A673 (cell line): ENCODE measurements around the gene KIAA0319L. TPM values are rescaled to one million over a fixed set of nuclear protein-coding genes. Genes with fewer than 3 reads are reported as not detected.

Experiments
- BruUV-seq: library from RNA; stranded (reverse); fragments of 400-500 nt; replicated peaks from 2 replicates; lab custom pipeline; 2021; lab: Mats Ljungman, UMichigan
- CTCF ChIA-PET: fragments of 300-600 bp; sonication (Branson Sonifier 250); formaldehyde crosslinking; loops from one replicate; lab custom pipeline; 2022; ENCODE audit warnings: antibody characterized with exemption; lab: Charles Lee
- POLR2A ChIA-PET: fragments of 300-600 bp; sonication (Branson Sonifier 250); formaldehyde crosslinking; loops from one replicate; lab custom pipeline; 2022; ENCODE audit warnings: antibody characterized with exemption; ENCODE audit not compliant: low non-redundant PET; lab: Charles Lee
- DNase-seq: peaks from one replicate; pipeline ENCODE4 v3.0.0-alpha.2; 2015; ENCODE audit warnings: low spot score
- H3K27ac ChIP-seq: fragments of 200-600 bp; sonication (generic); 2 replicates; pipeline ENCODE4 v1.5.1; 2016; ENCODE audit warnings: mixed run types, low read depth, mild to moderate bottlenecking, mixed read lengths, antibody characterized with exemption, low read length; ENCODE audit not compliant: poor library complexity, severe bottlenecking
- H3K27me3 ChIP-seq: fragments of 200-600 bp; sonication (generic); replicated peaks from 2 replicates; pipeline ENCODE4 v1.6.1; 2017; ENCODE audit warnings: mixed run types, low read depth, mild to moderate bottlenecking, mixed read lengths, antibody characterized with exemption, low read length; ENCODE audit not compliant: insufficient read depth, poor library complexity
- H3K36me3 ChIP-seq: fragments of 200-600 bp; sonication (generic); 2 replicates; pipeline ENCODE4 v1.6.1; 2016; ENCODE audit warnings: mixed run types, mild to moderate bottlenecking, mixed read lengths, antibody characterized with exemption, low read length; ENCODE audit not compliant: insufficient read depth, poor library complexity, severe bottlenecking
- H3K4me1 ChIP-seq: fragments of 200-600 bp; sonication (generic); 2 replicates; pipeline ENCODE4 v1.6.1; 2017; ENCODE audit warnings: mixed run types, mild to moderate bottlenecking, mixed read lengths, antibody characterized with exemption, low read length; ENCODE audit not compliant: insufficient read depth, poor library complexity, severe bottlenecking
- H3K4me3 ChIP-seq: fragments of 200-600 bp; sonication (generic); 2 replicates; pipeline ENCODE4 v1.5.1; 2016; ENCODE audit warnings: low read depth, mixed run types, mild to moderate bottlenecking, mixed read lengths, low read length; ENCODE audit not compliant: poor library complexity, severe bottlenecking
- H3K9me3 ChIP-seq: fragments of 200-600 bp; sonication (generic); 2 replicates; pipeline ENCODE4 v1.6.1; 2016; ENCODE audit warnings: mixed run types, low read depth, mild to moderate bottlenecking, mixed read lengths, antibody characterized with exemption, low read length; ENCODE audit not compliant: poor library complexity, severe bottlenecking
- EZH2 ChIP-seq: fragments of 200-600 bp; sonication (generic); IDR thresholded peaks from 2 replicates; pipeline ENCODE4 v1.6.1; 2017; ENCODE audit warnings: borderline replicate concordance, low read depth, mild to moderate bottlenecking, mixed read lengths, antibody characterized with exemption, low read length; ENCODE audit not compliant: poor library complexity, severe bottlenecking
- intact Hi-C: fragments of 100-400 bp; cut with micrococcal nuclease; formaldehyde crosslinking; loops from one replicate; pipeline ENCODE4 v1.10.0; 2022; ENCODE audit not compliant: unreplicated experiment
- total RNA-seq: library from RNA; stranded (reverse); gene quantifications from 2 replicates; pipeline ENCODE4 v1.2.3, GENCODE V29; 2021
- TF ChIP-seq, protein P1 (sequence below): fragments of 300-800, 200-600 bp; sonication (generic); conservative IDR thresholded peaks from 2 replicates; pipeline ENCODE4 v1.5.1; 2017; ENCODE audit warnings: low read depth, mild to moderate bottlenecking, antibody characterized with exemption, low read length, moderate library complexity, mixed read lengths

KIAA0319L gene
- total RNA-seq, 1 experiment from 2014 or later, result 33.7 TPM

- H3K36me3 ChIP-seq, result peaks cover 25% of the 10 kb centered on the region
- DNase-seq, result no peak
- TF ChIP-seq, protein P1, sequence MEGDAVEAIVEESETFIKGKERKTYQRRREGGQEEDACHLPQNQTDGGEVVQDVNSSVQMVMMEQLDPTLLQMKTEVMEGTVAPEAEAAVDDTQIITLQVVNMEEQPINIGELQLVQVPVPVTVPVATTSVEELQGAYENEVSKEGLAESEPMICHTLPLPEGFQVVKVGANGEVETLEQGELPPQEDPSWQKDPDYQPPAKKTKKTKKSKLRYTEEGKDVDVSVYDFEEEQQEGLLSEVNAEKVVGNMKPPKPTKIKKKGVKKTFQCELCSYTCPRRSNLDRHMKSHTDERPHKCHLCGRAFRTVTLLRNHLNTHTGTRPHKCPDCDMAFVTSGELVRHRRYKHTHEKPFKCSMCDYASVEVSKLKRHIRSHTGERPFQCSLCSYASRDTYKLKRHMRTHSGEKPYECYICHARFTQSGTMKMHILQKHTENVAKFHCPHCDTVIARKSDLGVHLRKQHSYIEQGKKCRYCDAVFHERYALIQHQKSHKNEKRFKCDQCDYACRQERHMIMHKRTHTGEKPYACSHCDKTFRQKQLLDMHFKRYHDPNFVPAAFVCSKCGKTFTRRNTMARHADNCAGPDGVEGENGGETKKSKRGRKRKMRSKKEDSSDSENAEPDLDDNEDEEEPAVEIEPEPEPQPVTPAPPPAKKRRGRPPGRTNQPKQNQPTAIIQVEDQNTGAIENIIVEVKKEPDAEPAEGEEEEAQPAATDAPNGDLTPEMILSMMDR, result no peak
- TF ChIP-seq EZH2, result no peak
These were observed 103.0 kb downstream of the KIAA0319L start for GRCh38 chr1:35454176-35454575.

GRCh38 chr1:35453031-35453430, 104.2 kb downstream of the KIAA0319L start:
- CTCF ChIA-PET, result interaction anchor here (0.5 kb wide), 1 partner anchor 495 kb away, joined by 8 read pairs; no protein-coding TSS in a partner anchor
- H3K9me3 ChIP-seq, result no peaks in the 10 kb centered on the region

More at GRCh38 chr1:35454176-35454575, 103.0 kb downstream of the KIAA0319L start:
- H3K27me3 ChIP-seq, result no peaks in the 10 kb centered on the region
- CTCF ChIA-PET, result no interaction called here
- no peaks in the 10 kb centered on the region for H3K9me3 ChIP-seq
- peaks cover 24% of the 10 kb centered on the region for H3K4me1 ChIP-seq
- intact Hi-C loops, result loop anchor here (5.0 kb wide), 2 partner anchors 263 to 318 kb away; partner anchors contain the start of gene C1orf216
- H3K27ac ChIP-seq, result no peak overlapping the region
- POLR2A ChIA-PET, result no interaction called here
- BruUV-seq, result no TSS peak
- H3K4me3 ChIP-seq, result no peak overlapping the region

DNA sequence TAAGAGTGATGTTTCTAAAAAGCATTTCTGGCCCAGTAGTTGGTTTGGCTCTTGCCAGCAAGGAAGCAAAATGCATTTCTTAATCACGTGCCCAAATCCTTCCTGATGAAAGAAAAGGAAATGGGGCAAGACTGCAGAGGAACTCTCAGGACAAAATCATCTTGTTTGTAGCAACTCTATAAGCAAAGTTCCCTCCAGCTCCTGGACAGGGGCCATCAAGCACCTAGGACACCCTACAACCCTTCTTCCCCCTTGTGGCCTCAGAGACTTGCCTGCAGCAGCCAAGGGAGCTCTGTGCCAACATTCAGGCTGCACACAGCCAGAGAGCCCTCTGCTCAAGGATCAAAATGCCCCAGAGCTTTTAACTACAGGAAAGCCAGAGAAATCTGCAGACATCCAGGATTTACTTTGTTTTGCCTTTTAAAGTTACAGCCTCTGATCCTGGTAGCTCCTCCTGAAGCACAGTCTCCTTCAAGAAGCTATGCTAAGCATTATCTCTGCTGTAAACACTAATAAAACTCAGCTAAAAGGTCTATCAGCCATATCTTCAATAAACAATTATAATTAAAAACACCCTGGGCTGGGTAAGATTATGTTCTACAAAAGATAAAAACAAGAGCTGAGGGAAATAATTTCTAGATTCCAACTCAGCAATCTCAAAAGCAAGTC, 105.0 kb downstream of the KIAA0319L start:
- intact Hi-C loops, result loop anchor here (5.0 kb wide), 2 partner anchors 265 to 320 kb away; partner anchors contain the start of gene C1orf216
- Histone ChIP-seq H3K27ac (peak overlapping the region; percentile 52), H3K27me3 (no peaks in the 10 kb centered on the region), H3K4me1 (peaks cover 24% of the 10 kb centered on the region), H3K36me3 (peaks cover 34% of the 10 kb centered on the region), H3K9me3 (no peaks in the 10 kb centered on the region), H3K4me3 (no peak overlapping the region)
- no TSS peak for BruUV-seq
- CTCF ChIA-PET, result interaction anchor here (1.1 to 3.0 kb wide), 3 partner anchors 92 to 276 kb away, joined by 3 to 31 read pairs (median 3); no protein-coding TSS in a partner anchor
- TF ChIP-seq, protein P1, result no peak
- no peak for TF ChIP-seq EZH2
- POLR2A ChIA-PET, result interaction anchor here (1.0 kb wide), 1 partner anchor 106 kb away, joined by 3 read pairs; the partner anchor contains the start of gene NCDN
- peak; percentile 33 for DNase-seq

More at GRCh38 chr1:35453031-35453430, 104.2 kb downstream of the KIAA0319L start:
- no TSS peak for BruUV-seq
- Histone ChIP-seq H3K4me3 (no peak overlapping the region), H3K36me3 (peaks cover 31% of the 10 kb centered on the region), H3K4me1 (peaks cover 24% of the 10 kb centered on the region), H3K27ac (peak overlapping the region; percentile 1), H3K27me3 (no peaks in the 10 kb centered on the region)
- POLR2A ChIA-PET, result no interaction called here
- no peak for DNase-seq
- TF ChIP-seq, protein P1, result no peak
- no peak for TF ChIP-seq EZH2
- intact Hi-C loops, result loop anchor here (5.0 kb wide), 2 partner anchors 264 to 319 kb away; partner anchors contain the start of gene C1orf216
